Coronary artery (tissue), 2 donors: ENCODE data around the gene DOK6.
A peak's percentile ranks its signal among the peaks of the same experiment; 100 is the strongest.
"Not testable (repeated sequence)": the region's sequence is repeated elsewhere in the genome, so short reads cannot be mapped to it uniquely, and the experiment has no call there.

Source experiments
- DNase-seq: peaks from one replicate; pipeline ENCODE4 v3.0.0-alpha.2; 2017; ENCODE audit warnings: low spot score
- H3K27ac ChIP-seq, 2 donors: fragments of 200-600 bp; sonication (generic); one replicate each; pipeline ENCODE4 v1.5.1; 2016 to 2019
- H3K4me3 ChIP-seq: fragments of 200-600 bp; sonication (generic); 2 replicates; pipeline ENCODE4 v1.5.1; 2016; ENCODE audit warnings: mild to moderate bottlenecking, moderate library complexity
- CTCF ChIP-seq: fragments of 200-600 bp; sonication (generic); IDR thresholded peaks from one replicate; pipeline ENCODE4 v1.5.1; 2019; ENCODE audit warnings: antibody characterized with exemption

The DOK6 gene

GRCh38 chr18:69658103-69658502 is 257.4 kb downstream of the DOK6 start:
- no peak for TF ChIP-seq CTCF
- no peak overlapping the region for H3K27ac ChIP-seq
- H3K4me3 ChIP-seq, result no peak overlapping the region
- DNase-seq, result no peak

GRCh38 chr18:69658685-69659084 is 258.0 kb downstream of the DOK6 start:
- no peak overlapping the region for H3K27ac ChIP-seq
- no peak for DNase-seq

GRCh38 chr18:69659142-69659651 is 258.5 kb downstream of the DOK6 start:
- TF ChIP-seq CTCF, result no peak
- no peak for DNase-seq
- Histone ChIP-seq H3K27ac (no peak overlapping the region), H3K4me3 (no peak overlapping the region)

More at GRCh38 chr18:69658685-69659084, 258.0 kb downstream of the DOK6 start:
- H3K4me3 ChIP-seq, result no peak overlapping the region
- TF ChIP-seq CTCF, result no peak

GRCh38 chr18:69662090-69662489 is 261.4 kb downstream of the DOK6 start:
- not testable (repeated sequence) for H3K4me3 ChIP-seq, H3K27ac ChIP-seq, DNase-seq

GRCh38 chr18:69664399-69664798 is 263.7 kb downstream of the DOK6 start:
- no peak for DNase-seq
- H3K27ac ChIP-seq, result no peak overlapping the region
- no peak for TF ChIP-seq CTCF
- H3K4me3 ChIP-seq, result no peak overlapping the region

- Histone ChIP-seq H3K4me3 (peak overlapping the region; percentile 5), H3K27ac (no peak overlapping the region)
- no peak for TF ChIP-seq CTCF
- DNase-seq, result no peak
Observed at GRCh38 chr18:69674292-69674877, 273.7 kb downstream of the DOK6 start.

- no peak for DNase-seq
- H3K4me3 ChIP-seq, result peak overlapping the region; percentile 5
- TF ChIP-seq CTCF, result no peak
- no peak overlapping the region for H3K27ac ChIP-seq
Observed at GRCh38 chr18:69674966-69675365, 274.3 kb downstream of the DOK6 start.
